GM12874 (cell line): Measurements from ENCODE around the gene SPATC1L.

Source experiments
- TF ChIP-seq, protein P1 (sequence below): IDR thresholded peaks from 2 replicates; pipeline ENCODE4 v1.5.1; 2011; ENCODE audit warnings: low read depth, mild to moderate bottlenecking, control low read depth, low read length, moderate library complexity; ENCODE audit not compliant: insufficient read depth

The SPATC1L gene

DNA sequence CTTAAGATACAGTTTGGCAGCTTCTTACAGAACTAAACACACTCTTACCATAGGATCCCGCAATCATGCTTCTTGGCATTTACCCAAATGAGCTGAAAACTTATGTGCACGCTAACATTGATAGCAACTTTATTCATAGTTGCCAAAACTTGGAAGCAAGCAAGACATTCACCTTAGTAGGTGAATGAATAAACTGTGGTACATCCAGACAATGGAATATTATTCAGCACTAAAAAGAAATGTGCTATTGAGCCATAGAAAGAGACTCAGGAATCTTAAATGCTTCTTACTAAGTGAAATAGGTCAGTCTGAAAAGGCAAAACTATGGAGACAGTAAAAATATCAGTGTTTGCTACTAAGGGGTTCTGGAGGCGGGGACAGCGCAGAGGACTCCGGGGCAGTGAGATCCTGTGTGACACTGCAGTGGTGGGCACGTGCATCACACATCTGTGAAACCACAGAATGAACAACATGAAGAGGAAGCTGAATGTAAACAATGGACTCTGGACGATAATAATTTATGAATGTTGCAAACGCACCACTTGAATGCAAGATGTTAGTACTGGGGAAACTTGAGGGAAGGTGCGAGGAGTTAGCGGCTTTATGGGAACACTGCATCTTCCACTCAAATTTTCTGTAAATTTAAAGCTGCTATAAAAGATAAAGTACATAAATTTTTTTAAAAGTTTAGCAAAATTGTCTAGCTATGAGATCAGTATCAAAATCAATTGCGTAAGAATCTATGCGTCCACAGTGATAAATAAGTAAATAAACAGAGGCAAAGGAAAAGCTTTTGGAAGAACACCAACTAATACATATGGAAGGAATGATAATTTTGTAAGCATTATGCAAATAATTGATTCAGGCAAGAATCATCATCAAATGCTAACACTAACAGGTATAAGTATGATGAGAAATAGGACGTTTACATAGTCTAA lies 15.4 kb upstream of the SPATC1L start:
- TF ChIP-seq, protein P1, sequence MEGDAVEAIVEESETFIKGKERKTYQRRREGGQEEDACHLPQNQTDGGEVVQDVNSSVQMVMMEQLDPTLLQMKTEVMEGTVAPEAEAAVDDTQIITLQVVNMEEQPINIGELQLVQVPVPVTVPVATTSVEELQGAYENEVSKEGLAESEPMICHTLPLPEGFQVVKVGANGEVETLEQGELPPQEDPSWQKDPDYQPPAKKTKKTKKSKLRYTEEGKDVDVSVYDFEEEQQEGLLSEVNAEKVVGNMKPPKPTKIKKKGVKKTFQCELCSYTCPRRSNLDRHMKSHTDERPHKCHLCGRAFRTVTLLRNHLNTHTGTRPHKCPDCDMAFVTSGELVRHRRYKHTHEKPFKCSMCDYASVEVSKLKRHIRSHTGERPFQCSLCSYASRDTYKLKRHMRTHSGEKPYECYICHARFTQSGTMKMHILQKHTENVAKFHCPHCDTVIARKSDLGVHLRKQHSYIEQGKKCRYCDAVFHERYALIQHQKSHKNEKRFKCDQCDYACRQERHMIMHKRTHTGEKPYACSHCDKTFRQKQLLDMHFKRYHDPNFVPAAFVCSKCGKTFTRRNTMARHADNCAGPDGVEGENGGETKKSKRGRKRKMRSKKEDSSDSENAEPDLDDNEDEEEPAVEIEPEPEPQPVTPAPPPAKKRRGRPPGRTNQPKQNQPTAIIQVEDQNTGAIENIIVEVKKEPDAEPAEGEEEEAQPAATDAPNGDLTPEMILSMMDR: no peak

DNA sequence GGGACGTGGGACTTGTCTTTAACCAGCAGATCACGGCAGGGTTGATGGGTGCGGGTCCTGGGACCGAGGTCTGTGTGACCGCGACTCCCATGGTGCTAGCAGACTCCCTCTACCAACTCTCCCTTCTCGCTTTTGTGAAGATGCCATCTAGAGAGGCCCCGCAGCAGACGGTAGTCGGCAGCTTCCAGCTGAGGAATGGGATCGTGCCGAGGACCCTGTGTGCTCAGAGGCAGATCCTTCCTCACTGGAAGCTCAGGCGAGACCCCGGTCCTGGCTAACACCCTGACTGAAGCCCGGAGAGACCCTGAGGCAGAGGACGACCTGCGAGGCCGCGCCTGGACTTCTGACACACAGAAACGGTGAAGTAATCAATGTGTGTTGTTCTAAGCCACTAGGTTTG lies 12.5 kb upstream of the SPATC1L start:
- TF ChIP-seq, protein P1: no peak

DNA sequence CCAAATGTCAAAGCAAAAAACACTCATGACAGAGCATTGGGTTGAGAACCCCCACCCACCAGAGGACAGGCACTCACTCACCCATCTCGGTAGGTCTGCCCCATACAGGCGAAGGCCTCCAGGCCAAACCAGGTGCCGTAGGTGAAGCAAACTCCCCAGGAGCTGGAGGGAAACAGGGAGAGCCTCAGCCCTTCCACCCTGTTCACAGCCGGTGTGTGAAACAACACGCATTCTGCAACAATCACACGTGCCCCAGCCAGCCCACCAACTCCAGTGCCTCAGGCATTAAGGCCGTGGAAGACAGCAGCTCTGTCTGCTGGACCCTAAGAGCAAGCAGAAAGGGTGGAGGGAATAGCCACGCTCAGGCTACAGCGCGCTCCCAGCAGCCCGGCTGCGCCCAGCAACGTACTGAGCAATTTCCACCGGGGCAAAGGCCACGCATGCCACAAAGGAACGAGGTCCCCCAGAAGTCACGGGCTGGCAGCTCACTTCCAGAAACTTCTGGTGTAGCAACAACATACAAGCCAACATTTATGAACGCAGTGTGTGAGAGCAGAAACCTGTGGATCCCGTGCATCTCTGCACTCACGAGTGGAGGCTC lies 11.4 kb upstream of the SPATC1L start:
- TF ChIP-seq, protein P1: no peak

DNA sequence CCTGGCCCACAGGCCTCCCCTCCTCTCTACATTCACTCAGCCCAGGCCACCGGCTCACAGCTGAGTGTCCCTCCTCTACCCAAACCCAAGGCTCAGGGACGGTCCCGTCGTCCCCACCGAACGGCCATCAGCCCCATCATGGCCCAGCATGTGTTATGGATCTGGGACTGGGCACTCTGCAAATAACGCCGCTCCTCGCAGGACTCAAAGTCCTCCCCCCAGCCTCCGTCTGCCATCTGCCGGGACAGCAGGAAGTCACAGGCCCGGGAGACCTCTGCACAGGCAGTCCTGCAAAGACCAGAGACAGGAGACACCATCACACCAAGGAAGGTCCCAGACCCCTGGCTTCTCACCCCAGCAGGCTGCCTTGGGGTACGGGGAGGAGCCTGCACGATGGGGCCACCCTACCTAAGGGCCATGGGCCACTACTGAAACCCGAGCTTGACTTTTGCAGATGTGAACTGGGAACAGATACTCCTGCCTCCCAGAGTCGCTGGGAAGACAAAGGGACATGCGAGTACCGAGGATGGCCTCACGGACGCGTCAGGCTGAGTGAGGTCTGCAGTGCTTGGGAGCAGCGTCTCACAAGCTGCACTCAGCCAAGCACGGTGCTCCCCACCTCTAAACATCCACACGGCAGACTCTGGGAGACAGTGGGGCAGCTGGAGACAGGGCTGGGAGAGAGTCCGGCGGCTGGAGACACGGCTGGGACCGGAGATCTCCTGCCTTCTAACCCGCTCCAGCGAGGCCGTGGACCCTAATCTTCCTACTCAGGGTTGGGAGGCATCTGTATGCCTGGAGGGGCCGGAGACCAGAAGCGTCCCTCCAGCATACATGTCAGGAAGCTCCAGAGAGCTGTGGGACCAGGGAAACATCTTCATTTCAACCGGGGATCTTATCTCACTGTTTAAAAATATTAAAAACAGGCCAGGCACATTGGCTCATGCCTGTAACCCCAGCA lies 10.4 kb upstream of the SPATC1L start:
- TF ChIP-seq, protein P1: no peak

DNA sequence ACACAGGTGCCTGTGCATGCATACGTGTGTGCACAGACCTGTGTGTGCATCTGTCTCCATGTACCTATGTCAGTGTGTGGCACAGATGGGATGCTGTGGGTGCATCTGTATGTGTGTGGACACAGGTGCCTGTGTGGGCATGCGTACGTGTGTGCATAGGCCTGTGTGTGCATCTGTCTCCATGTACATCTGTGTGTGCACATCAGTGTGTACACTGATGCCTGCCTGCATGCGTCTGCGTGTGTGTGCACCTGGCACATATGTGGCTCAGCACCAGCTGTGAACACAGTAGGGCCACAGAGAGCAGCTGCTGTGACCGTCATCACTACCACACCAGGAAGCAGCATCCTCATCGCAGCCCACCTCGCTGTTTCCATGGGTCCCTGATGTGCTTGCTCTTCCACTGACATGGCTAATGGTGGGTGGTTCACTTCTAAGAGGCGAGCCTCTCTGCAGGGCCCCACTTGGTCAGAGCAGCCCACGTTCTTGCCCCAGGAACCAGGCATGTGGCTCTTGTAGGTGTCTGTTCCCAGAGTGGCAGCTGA lies 9.6 kb upstream of the SPATC1L start:
- TF ChIP-seq, protein P1: no peak

DNA sequence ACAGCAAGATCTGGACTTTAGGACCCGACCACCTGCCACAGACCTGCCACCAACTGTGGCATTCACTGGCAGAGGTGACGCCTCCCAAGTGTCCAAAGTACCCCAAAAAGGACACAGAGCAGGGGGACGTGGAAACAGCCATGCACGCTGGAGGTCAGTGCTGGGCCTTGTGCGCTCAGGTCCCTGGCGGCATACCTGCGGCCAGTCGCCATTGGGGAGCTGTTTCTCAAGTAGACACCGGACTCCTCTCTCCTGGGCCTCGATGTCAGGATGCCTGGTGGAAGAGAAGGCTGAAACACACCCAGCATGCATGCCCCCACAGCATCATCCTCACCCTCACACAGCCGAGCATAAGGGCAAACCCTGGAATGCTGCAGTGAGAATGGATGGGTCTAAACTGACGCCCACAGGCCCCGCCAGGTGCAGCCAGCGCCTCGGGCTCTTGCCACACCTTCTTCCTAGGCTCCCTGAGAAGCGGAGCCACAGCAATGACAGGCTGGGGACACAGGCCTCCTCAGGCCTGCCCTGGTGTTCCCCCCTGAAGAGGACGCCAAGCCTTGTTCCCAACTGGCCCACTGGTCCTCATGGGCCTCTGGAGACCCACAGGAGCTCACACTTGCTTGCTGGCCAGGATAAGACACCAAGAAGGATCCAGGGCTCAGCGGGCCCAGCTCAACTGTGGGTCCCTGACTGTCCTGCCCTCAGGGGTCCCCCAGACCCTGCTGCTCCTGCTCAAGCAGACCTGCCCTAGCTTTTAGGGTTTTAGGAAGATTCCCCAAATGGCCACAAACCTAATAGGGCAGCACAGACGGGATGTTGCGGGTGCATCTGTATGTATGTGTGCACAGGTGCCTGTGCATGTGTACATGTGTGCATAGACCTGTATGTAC lies 7.7 kb upstream of the SPATC1L start:
- TF ChIP-seq, protein P1: no peak
